Thoracic aorta (tissue), 2 donors: ENCODE results near the gene ADRA2C. TPM values are rescaled to one million over a fixed set of nuclear protein-coding genes. Genes with fewer than 3 reads are reported as not detected.

Source experiments
- ATAC-seq: fragments of 150-250 bp; one replicate; pipeline ENCODE4 v1.8.0; 2017; ENCODE audit warnings: low read depth; ENCODE audit not compliant: insufficient number of reproducible peaks, low FRiP score
- DNase-seq: peaks from one replicate; pipeline ENCODE4 v3.0.0-alpha.2; 2020; ENCODE audit warnings: low spot score
- H3K27ac ChIP-seq, 2 donors: fragments of 200-600 bp; sonication (generic); 1 replicate in 1 of 2; 2 replicates in 1 of 2; pipeline ENCODE4 v1.5.1; 2016; ENCODE audit warnings: mild to moderate bottlenecking in 2 of 2, moderate library complexity in 2 of 2
- H3K27me3 ChIP-seq: fragments of 200-600 bp; sonication (generic); replicated peaks from 2 replicates; pipeline ENCODE4 v1.6.0; 2016; ENCODE audit warnings: mild to moderate bottlenecking; ENCODE audit not compliant: insufficient read depth
- H3K36me3 ChIP-seq: fragments of 200-600 bp; sonication (generic); one replicate; pipeline ENCODE4 v1.5.1; 2016
- H3K4me1 ChIP-seq, 2 donors: fragments of 200-600 bp; sonication (generic); 1 replicate in 1 of 2; 2 replicates in 1 of 2; pipeline versions ENCODE4 v1.5.1 to v1.6.0; 2016; ENCODE audit warnings: low read depth in 2 of 2, mild to moderate bottlenecking in 1 of 2; ENCODE audit not compliant: control insufficient read depth in 1 of 2
- H3K4me3 ChIP-seq: fragments of 200-600 bp; sonication (generic); 2 replicates; pipeline ENCODE4 v1.5.1; 2016; ENCODE audit warnings: mild to moderate bottlenecking
- H3K9me3 ChIP-seq: fragments of 200-600 bp; sonication (generic); 2 replicates; pipeline ENCODE4 v1.5.1; 2016
- CTCF ChIP-seq: fragments of 200-600 bp; sonication (generic); IDR thresholded peaks from one replicate; pipeline ENCODE4 v1.5.1; 2019; ENCODE audit warnings: antibody characterized with exemption
- total RNA-seq, 2 donors: library from RNA; depleted of rRNA; stranded (reverse); fragments of >200 nt; gene quantifications; one replicate each; pipeline versions ENCODE4 v1.1.0 to v1.2.3, GENCODE V29; 2016

Gene ADRA2C
- total RNA-seq, 2 donors from 2014 or later: 105 to 232 TPM

GRCh38 chr4:3769642-3770184 lies 3.5 kb downstream of the ADRA2C start:
- Histone ChIP-seq H3K4me3 (no peak overlapping the region), H3K9me3 (no peaks in the 10 kb centered on the region), H3K36me3 (no peaks in the 10 kb centered on the region), H3K27me3 (no peaks in the 10 kb centered on the region), H3K27ac (peak overlapping the region; percentile 47 to 62), H3K4me1 (peaks cover 14 to 65% of the 10 kb centered on the region in 2 donors)
- DNase-seq (no peak), ATAC-seq (no peak)
- TF ChIP-seq CTCF: no peak

- ATAC-seq (no peak), DNase-seq (no peak)
- H3K9me3 ChIP-seq: no peaks in the 10 kb centered on the region
- H3K27me3 ChIP-seq: no peaks in the 10 kb centered on the region
- peak overlapping the region; percentile 67 to 70 for H3K27ac ChIP-seq
- no peak overlapping the region for H3K4me3 ChIP-seq
- H3K4me1 ChIP-seq: peaks cover 11 to 59% of the 10 kb centered on the region in 2 donors
- no peak for TF ChIP-seq CTCF
- H3K36me3 ChIP-seq: no peaks in the 10 kb centered on the region
These were observed 4.4 kb downstream of the ADRA2C start for GRCh38 chr4:3770323-3771163.

- H3K27me3 ChIP-seq: no peaks in the 10 kb centered on the region
- H3K4me1 ChIP-seq: peaks cover 11 to 59% of the 10 kb centered on the region in 2 donors
- no peak for TF ChIP-seq CTCF
- no peak for ATAC-seq
- peak overlapping the region; percentile 2 for H3K4me3 ChIP-seq
- H3K9me3 ChIP-seq: no peaks in the 10 kb centered on the region
- H3K27ac ChIP-seq: peak overlapping the region; percentile 67 to 70
- no peak for DNase-seq
- H3K36me3 ChIP-seq: no peaks in the 10 kb centered on the region
These were observed 5.1 kb downstream of the ADRA2C start for GRCh38 chr4:3771164-3771809.

- Histone ChIP-seq H3K27ac (peak overlapping the region; percentile 67 to 70), H3K27me3 (no peaks in the 10 kb centered on the region), H3K4me3 (peak overlapping the region; percentile 21), H3K36me3 (no peaks in the 10 kb centered on the region), H3K4me1 (peaks cover 11 to 59% of the 10 kb centered on the region in 2 donors), H3K9me3 (no peaks in the 10 kb centered on the region)
- no peak for TF ChIP-seq CTCF
- ATAC-seq (no peak), DNase-seq (no peak)
These were observed 5.8 kb downstream of the ADRA2C start for GRCh38 chr4:3771939-3772495.

- no peaks in the 10 kb centered on the region for H3K27me3 ChIP-seq
- ATAC-seq: peak; percentile 25
- no peak for TF ChIP-seq CTCF
- H3K4me1 ChIP-seq: peaks cover 11 to 57% of the 10 kb centered on the region in 2 donors
- DNase-seq: peak; percentile 42
- no peaks in the 10 kb centered on the region for H3K9me3 ChIP-seq
- H3K27ac ChIP-seq: peak overlapping the region; percentile 67 to 70
- no peaks in the 10 kb centered on the region for H3K36me3 ChIP-seq
- H3K4me3 ChIP-seq: no peak overlapping the region
These were observed 6.4 kb downstream of the ADRA2C start for GRCh38 chr4:3772632-3773031.
